B cell (primary cell): ENCODE results near the gene OTOP3. TPM values are rescaled to one million over a fixed set of nuclear protein-coding genes. Genes with fewer than 3 reads are reported as not detected.

Experiments
- ATAC-seq: fragments of 200-7000 bp; cut with Tn5 transposase; one replicate; pipeline ENCODE4 v1.10.0; 2021; ENCODE audit warnings: low read depth, mild to moderate bottlenecking, moderate number of reproducible peaks, moderate library complexity
- CTCF ChIA-PET: fragments of 350-600 bp; sonication (Branson Sonifier 250); formaldehyde crosslinking; loops from one replicate; lab custom pipeline; 2021; ENCODE audit warnings: antibody characterized with exemption, inconsistent platforms; lab: Charles Lee
- POLR2A ChIA-PET: fragments of 350-600 bp; sonication (Branson Sonifier 250); formaldehyde crosslinking; loops from one replicate; lab custom pipeline; 2021; ENCODE audit warnings: antibody characterized with exemption; lab: Charles Lee
- DNase-seq: peaks from one replicate; pipeline ENCODE4 v3.0.0; 2013
- H2AFZ ChIP-seq: 2 replicates; pipeline ENCODE4 v1.6.1; 2012; ENCODE audit warnings: mild to moderate bottlenecking, low read depth, low read length; ENCODE audit not compliant: insufficient read depth, poor library complexity, severe bottlenecking
- H3K27ac ChIP-seq, 2 donors: 1 replicate in 1 of 2; 2 replicates in 1 of 2; pipeline ENCODE4 v1.5.1; 2012 to 2013; ENCODE audit warnings: low read length in 2 of 2, mild to moderate bottlenecking in 2 of 2, moderate library complexity in 1 of 2
- H3K27me3 ChIP-seq, 4 experiments: fragments of 200-600 bp in 1 of 4; sonication (generic) in 1 of 4; replicated peaks in 1 of 4; 1 replicate in 2 of 4; 2 replicates in 2 of 4; pipeline versions ENCODE4 v1.6.1 to v1.7.0; 2013 to 2016; ENCODE audit warnings: low read length in 3 of 4, mild to moderate bottlenecking in 2 of 4, mixed read lengths in 1 of 4, moderate library complexity in 1 of 4; ENCODE audit not compliant: insufficient read depth in 4 of 4, control insufficient read depth in 3 of 4; ENCODE audit errors: control extremely low read depth in 1 of 4
- H3K36me3 ChIP-seq, 2 experiments: replicated peaks in 1 of 2; 1 replicate in 1 of 2; 2 replicates in 1 of 2; pipeline versions ENCODE4 v1.6.1 to v1.7.1; 2013; ENCODE audit warnings: low read length in 1 of 2; ENCODE audit not compliant: insufficient read depth in 2 of 2, control insufficient read depth in 1 of 2; ENCODE audit errors: control extremely low read depth in 1 of 2, extremely low read depth in 1 of 2
- H3K4me1 ChIP-seq, 2 donors: fragments of 200-600 bp in 1 of 2; sonication (generic) in 1 of 2; 1 replicate in 1 of 2; 2 replicates in 1 of 2; pipeline versions ENCODE4 v1.5.1 to v1.6.1; 2013 to 2017; ENCODE audit warnings: low read length in 2 of 2; ENCODE audit not compliant: control insufficient read depth in 2 of 2, insufficient read depth in 2 of 2
- H3K4me2 ChIP-seq: replicated peaks from 2 replicates; pipeline ENCODE3; 2012; ENCODE audit warnings: mild to moderate bottlenecking, low read depth, low read length; ENCODE audit not compliant: poor library complexity, severe bottlenecking
- H3K4me3 ChIP-seq, 5 experiments: fragments of 200-600 bp in 1 of 5; sonication (generic) in 1 of 5; 1 replicate in 3 of 5; 2 replicates in 2 of 5; pipeline versions ENCODE4 v1.5.1 to v1.7.0; 2011 to 2016; ENCODE audit warnings: low read length in 4 of 5, mild to moderate bottlenecking in 4 of 5, low read depth in 2 of 5, control low read depth in 1 of 5, moderate library complexity in 1 of 5; ENCODE audit not compliant: insufficient read depth in 1 of 5; ENCODE audit errors: control extremely low read depth in 1 of 5, extremely low read depth in 1 of 5
- H3K79me2 ChIP-seq: fragments of 200-600 bp; sonication (generic); one replicate; pipeline ENCODE4 v1.6.0; 2016; ENCODE audit warnings: low read length; ENCODE audit not compliant: control insufficient read depth, insufficient read depth
- H3K9ac ChIP-seq: fragments of 200-600 bp; sonication (generic); 2 replicates; pipeline ENCODE4 v1.6.1; 2017; ENCODE audit warnings: mild to moderate bottlenecking, low read length, moderate library complexity
- H3K9me3 ChIP-seq, 3 donors: one replicate each; pipeline versions ENCODE4 v1.6.1 to v1.7.1; 2013; ENCODE audit warnings: low read length in 2 of 3; ENCODE audit not compliant: control insufficient read depth in 2 of 3, insufficient read depth in 1 of 3; ENCODE audit errors: control extremely low read depth in 1 of 3
- H4K20me1 ChIP-seq: 2 replicates; pipeline ENCODE4 v1.6.0; 2012; ENCODE audit warnings: mild to moderate bottlenecking, low read length; ENCODE audit not compliant: insufficient read depth, control insufficient read depth, poor library complexity, severe bottlenecking
- H3K27ac Mint-ChIP-seq: one replicate; pipeline ENCODE4 v1.8.0; 2021; ENCODE audit warnings: mixed read lengths
- H3K27me3 Mint-ChIP-seq: one replicate; pipeline ENCODE4 v1.8.0; 2021; ENCODE audit warnings: mixed read lengths
- H3K4me1 Mint-ChIP-seq: one replicate; pipeline ENCODE4 v1.8.0; 2021; ENCODE audit warnings: mixed read lengths
- H3K4me3 Mint-ChIP-seq: one replicate; pipeline ENCODE4 v1.8.0; 2021; ENCODE audit warnings: mixed read lengths
- H3K9me3 Mint-ChIP-seq: one replicate; pipeline ENCODE4 v1.8.0; 2022; ENCODE audit warnings: mixed read lengths; ENCODE audit not compliant: insufficient read depth
- CTCF ChIP-seq: fragments of 200-600 bp; IDR thresholded peaks from one replicate; pipeline ENCODE4 v1.8.0; 2022; ENCODE audit warnings: antibody characterized with exemption, mild to moderate bottlenecking
- EZH2 ChIP-seq: IDR thresholded peaks from 2 replicates; pipeline ENCODE4 v1.6.1; 2012; ENCODE audit warnings: borderline replicate concordance, low read depth, mild to moderate bottlenecking, moderate library complexity, low read length; ENCODE audit not compliant: insufficient read depth, poor library complexity, severe bottlenecking
- WGBS: methylation state at CpG from one replicate; pipeline ENCODE4 v1.1.5; 2013; ENCODE audit warnings: missing lambda C conversion rate; ENCODE audit not compliant: insufficient coverage; 5-methylcytosine and 5-hydroxymethylcytosine counted together
- intact Hi-C: fragments of 100-400 bp; cut with micrococcal nuclease; formaldehyde crosslinking; loops from one replicate; pipeline ENCODE4 v1.10.0; 2022
- polyA plus RNA-seq: library from polyadenylated mRNA; depleted of rRNA; stranded (reverse); fragments of >200 nt; gene quantifications from 2 replicates; pipeline ENCODE4 v1.2.3, GENCODE V29; 2012
- total RNA-seq, 2 donors: library from RNA; stranded (reverse); fragments of 120-200 nt in 1 of 2; gene quantifications; 1 replicate in 1 of 2; 2 replicates in 1 of 2; pipeline versions ENCODE4 v1.2.3 to v1.2.4, GENCODE V29; 2013 to 2022

Gene OTOP3
- total and polyA plus RNA-seq, 2 donors (not counting 1 experiment from before 2014, with no cell fraction given), result not detected

GRCh38 chr17:74962622-74963394, 27.1 kb downstream of the OTOP3 start:
- DNase-seq (no peak), ATAC-seq (no peak)
- Mint-ChIP-seq H3K27me3 (peaks cover 10% of the 10 kb centered on the region), H3K4me1 (peaks cover 7% of the 10 kb centered on the region), H3K27ac (no peak overlapping the region), H3K9me3 (no peaks in the 10 kb centered on the region), H3K4me3 (no peak overlapping the region)
- Histone ChIP-seq H3K27me3 (peaks cover 0 to 6% (median 0%) of the 10 kb centered on the region in 4 experiments), H3K9me3 (no peaks in the 10 kb centered on the region), H3K4me1 (peaks cover 2 to 15% of the 10 kb centered on the region in 2 donors), H3K27ac (no peak overlapping the region), H3K36me3 (no peaks in the 10 kb centered on the region), H3K9ac (no peak overlapping the region), H2AFZ (no peak overlapping the region), H4K20me1 (no peaks in the 10 kb centered on the region), H3K4me2 (no peak overlapping the region), H3K79me2 (no peaks in the 10 kb centered on the region), H3K4me3 (no peak overlapping the region)
- ChIA-PET CTCF (interaction anchor here (1.0 to 4.9 kb wide), 40 partner anchors 10 to 450 kb away, joined by 3 to 139 read pairs (median 7); partner anchors contain the start of genes ARMC7, CDR2L, HID1 and MIF4GD), POLR2A (interaction anchor here (0.9 kb wide), 1 partner anchor 10 kb away, joined by 3 read pairs; no protein-coding TSS in a partner anchor)
- intact Hi-C loops, result no loop called here
- TF ChIP-seq CTCF (no peak), EZH2 (no peak)
- 84% methylated on average over 17 of the region's 18 CpGs for WGBS

- 78% methylated on average over 12 of the region's 12 CpGs for WGBS
- H3K9me3 Mint-ChIP-seq, result no peaks in the 10 kb centered on the region
- Histone ChIP-seq H2AFZ (no peak overlapping the region), H3K4me1 (peaks cover 2 to 11% of the 10 kb centered on the region in 2 donors), H3K9me3 (no peaks in the 10 kb centered on the region), H3K4me3 (no peak overlapping the region), H3K36me3 (no peaks in the 10 kb centered on the region), H3K27me3 (peaks cover 0 to 3% (median 0%) of the 10 kb centered on the region in 4 experiments), H3K4me2 (no peak overlapping the region), H3K79me2 (no peaks in the 10 kb centered on the region), H3K9ac (no peak overlapping the region), H4K20me1 (no peaks in the 10 kb centered on the region), H3K27ac (no peak overlapping the region)
- POLR2A ChIA-PET, result interaction anchor here (0.5 to 0.9 kb wide), 2 partner anchors 9 to 445 kb away, joined by 3 read pairs; no protein-coding TSS in a partner anchor
- ATAC-seq, result no peak
- CTCF ChIA-PET, result interaction anchor here (0.6 to 4.9 kb wide), 8 partner anchors 10 to 522 kb away, joined by 3 to 139 read pairs (median 40); partner anchors contain the start of genes ARMC7, HID1, MRPL58 and NUP85
- TF ChIP-seq EZH2, result no peak
- TF ChIP-seq CTCF, result no peak
- peaks cover 7% of the 10 kb centered on the region for H3K4me1 Mint-ChIP-seq
- no peak overlapping the region for H3K4me3 Mint-ChIP-seq
- H3K27me3 Mint-ChIP-seq, result peaks cover 7% of the 10 kb centered on the region
- H3K27ac Mint-ChIP-seq, result no peak overlapping the region
- no peak for DNase-seq
- intact Hi-C loops, result no loop called here
These were observed 28.0 kb downstream of the OTOP3 start for GRCh38 chr17:74963656-74964055.
